GM19467 (cell line): ENCODE measurements around the gene TNFRSF8.

Experiments used
- ATAC-seq: cut with Tn5 transposase; IDR thresholded peaks from one replicate; pipeline ENCODE4 v1.9.1; 2021; ENCODE audit warnings: mild to moderate bottlenecking, moderate library complexity; ENCODE audit not compliant: unreplicated experiment

The TNFRSF8 gene

GRCh38 chr1:12172042-12172851 lies 109.1 kb downstream of the TNFRSF8 start:
- no peak for ATAC-seq

- no peak for ATAC-seq
Measured at GRCh38 chr1:12173041-12173509, 110.0 kb downstream of the TNFRSF8 start.

- no peak for ATAC-seq
Measured at GRCh38 chr1:12173631-12174121, 110.6 kb downstream of the TNFRSF8 start.

GRCh38 chr1:12174924-12175810 lies 112.1 kb downstream of the TNFRSF8 start:
- ATAC-seq = no peak

GRCh38 chr1:12176298-12177118 lies 113.4 kb downstream of the TNFRSF8 start:
- ATAC-seq = no peak

- no peak for ATAC-seq
Measured at GRCh38 chr1:12177156-12177998, 114.3 kb downstream of the TNFRSF8 start.

GRCh38 chr1:12177999-12178441 lies 114.9 kb downstream of the TNFRSF8 start:
- no peak for ATAC-seq

GRCh38 chr1:12178511-12178910 lies 115.4 kb downstream of the TNFRSF8 start:
- no peak for ATAC-seq

- ATAC-seq = no peak
Measured at GRCh38 chr1:12179111-12179519, 116.0 kb downstream of the TNFRSF8 start.

GRCh38 chr1:12179676-12180075 lies 116.6 kb downstream of the TNFRSF8 start:
- no peak for ATAC-seq

GRCh38 chr1:12180315-12180714 lies 117.2 kb downstream of the TNFRSF8 start:
- ATAC-seq = no peak

GRCh38 chr1:12180903-12181302 lies 117.8 kb downstream of the TNFRSF8 start:
- ATAC-seq = no peak

GRCh38 chr1:12181568-12181967 lies 118.5 kb downstream of the TNFRSF8 start:
- ATAC-seq = no peak

- no peak for ATAC-seq
Measured at GRCh38 chr1:12182410-12182984, 119.4 kb downstream of the TNFRSF8 start.

GRCh38 chr1:12183095-12183794 lies 120.1 kb downstream of the TNFRSF8 start:
- ATAC-seq = no peak

GRCh38 chr1:12184008-12184681 lies 121.0 kb downstream of the TNFRSF8 start:
- no peak for ATAC-seq

- ATAC-seq = no peak
Measured at GRCh38 chr1:12185036-12185917, 122.2 kb downstream of the TNFRSF8 start.
